ENCODE results near the gene STXBP6.

GRCh38 chr14:24965578-24965933, 84.4 kb downstream of the STXBP6 start:
- TF ChIP-seq CTCF (IDR thresholded peaks at IDR 0.05) (no peak), POLR2A (IDR thresholded peaks at IDR 0.05) (no peak)

Data from body of pancreas (tissue), 4 donors.